Subcutaneous adipose tissue (tissue), 4 donors: ENCODE data around the gene DDO. TPM values are rescaled to one million over a fixed set of nuclear protein-coding genes. Genes with fewer than 3 reads are reported as not detected.

ENCODE experiments used
- CTCF ChIP-seq: fragments of 450-650 bp; IDR thresholded peaks from one replicate; pipeline ENCODE4 v1.5.1; 2016; ENCODE audit warnings: low read depth, mild to moderate bottlenecking, control low read depth, antibody characterized with exemption, moderate library complexity
- total RNA-seq, 4 donors: library from RNA; depleted of rRNA; stranded (reverse); fragments of >200 nt; gene quantifications; one replicate each; pipeline ENCODE4 v1.1.0, GENCODE V29; 2016

Gene DDO
- total RNA-seq, 4 donors from 2014 or later = 1.3 to 5.6 (median 2.2) TPM

DNA sequence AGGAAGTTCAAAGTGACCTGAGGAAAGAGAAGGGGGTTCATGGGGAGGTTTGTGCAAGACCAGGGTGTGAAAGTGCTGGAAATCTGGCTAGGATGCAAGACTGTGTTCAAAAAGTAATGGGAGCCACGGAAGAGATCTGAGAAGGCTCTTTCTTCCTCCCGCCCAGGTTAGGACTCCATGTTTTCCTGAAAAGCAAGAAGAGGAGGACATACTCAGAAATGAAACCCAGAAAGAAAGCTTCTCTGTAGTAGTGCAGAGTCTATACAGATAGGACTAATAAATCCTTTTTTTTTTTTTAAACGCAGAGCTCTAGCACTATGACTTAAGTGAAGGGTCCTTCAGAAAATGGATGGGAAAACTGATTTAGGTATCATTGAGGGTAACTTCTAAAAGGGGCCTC lies 3.2 kb upstream of the DDO start:
- TF ChIP-seq CTCF = no peak

- no peak for TF ChIP-seq CTCF
Measured at GRCh38 chr6:110414669-110415068, 706 bp downstream of the DDO start.

DNA sequence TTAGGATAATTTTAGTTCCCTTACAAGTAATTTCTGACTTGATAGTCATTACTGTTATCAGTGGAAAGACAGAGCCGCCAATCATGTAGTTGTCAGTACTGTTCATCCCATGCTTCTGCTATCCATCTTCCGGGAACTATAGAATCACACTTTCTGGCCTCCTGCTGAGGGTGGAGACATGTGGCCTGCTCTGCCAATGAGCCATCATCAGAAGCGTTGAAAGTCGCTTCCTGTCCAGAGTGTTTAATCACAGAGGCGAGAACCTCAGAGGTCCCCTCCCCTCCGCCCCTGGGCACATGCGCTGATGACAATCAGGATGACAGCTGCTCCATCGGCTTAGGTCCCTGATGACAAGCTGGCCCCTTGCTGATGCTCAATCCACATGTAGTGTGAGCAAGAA lies 3.0 kb downstream of the DDO start:
- TF ChIP-seq CTCF = no peak

- TF ChIP-seq CTCF = no peak
Measured at GRCh38 chr6:110410511-110410910, 4.9 kb downstream of the DDO start.

GRCh38 chr6:110409794-110410193 lies 5.6 kb downstream of the DDO start:
- no peak for TF ChIP-seq CTCF

GRCh38 chr6:110408901-110409300 lies 6.5 kb downstream of the DDO start:
- no peak for TF ChIP-seq CTCF

GRCh38 chr6:110404607-110405006 lies 10.8 kb downstream of the DDO start:
- no peak for TF ChIP-seq CTCF
